SW 1271 (cell line): ENCODE measurements around the gene PTPRG.
A peak's percentile ranks its signal among the peaks of the same experiment; 100 is the strongest.
"Not testable (repeated sequence)": the region's sequence is repeated elsewhere in the genome, so short reads cannot be mapped to it uniquely, and the experiment has no call there.

Source experiments
- DNase-seq, 2 experiments: peaks; one replicate each; lab custom pipeline; 2025; lab: John Stamatoyannopoulos, UW

The PTPRG gene

DNA sequence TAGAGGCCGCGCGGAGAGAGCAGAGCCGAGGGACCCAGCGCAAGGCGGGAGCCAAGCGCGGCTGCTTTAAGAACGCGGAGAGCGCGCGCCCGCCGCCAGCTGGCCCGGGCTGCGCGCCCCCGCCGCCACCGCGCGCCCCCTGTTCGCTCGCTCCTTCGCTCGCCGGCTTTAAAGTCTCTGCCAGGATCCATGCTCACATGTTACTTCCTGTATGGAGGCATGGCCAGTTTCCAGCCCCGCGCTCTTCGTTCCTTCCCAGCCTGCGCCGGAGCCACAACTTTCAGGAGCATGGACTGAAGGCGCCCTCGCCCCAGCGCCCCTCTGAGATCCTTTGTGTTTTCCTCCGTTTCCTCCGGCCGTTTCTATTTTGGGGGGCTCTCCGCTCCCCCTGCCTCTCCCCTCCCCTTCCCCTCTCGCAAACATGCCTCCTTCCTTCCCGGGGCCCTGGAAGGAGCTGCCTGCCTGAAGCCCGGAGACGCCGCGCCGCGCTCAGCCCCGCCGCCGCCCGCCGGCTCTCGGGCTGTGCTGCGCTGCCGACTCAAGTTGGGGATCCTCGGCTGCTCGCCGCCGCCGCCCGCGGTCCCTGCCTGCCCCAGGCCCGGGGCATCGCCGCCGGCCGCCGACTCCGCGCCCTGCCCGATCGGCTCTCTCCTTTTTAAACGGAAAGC, at the start of gene PTPRG:
PTPRG (plus strand) TSS at position 198 of the 668 bp plus-strand sequence. CDS start 717 bp downstream, outside the sequence.
- peak; percentile 34 to 71 for DNase-seq

- DNase-seq, result no peak
These were observed 42.8 kb upstream of the PTPRG start for GRCh38 chr3:61518590-61518989.

- DNase-seq, result no peak
These were observed 40.3 kb upstream of the PTPRG start for GRCh38 chr3:61520966-61521628.

DNA sequence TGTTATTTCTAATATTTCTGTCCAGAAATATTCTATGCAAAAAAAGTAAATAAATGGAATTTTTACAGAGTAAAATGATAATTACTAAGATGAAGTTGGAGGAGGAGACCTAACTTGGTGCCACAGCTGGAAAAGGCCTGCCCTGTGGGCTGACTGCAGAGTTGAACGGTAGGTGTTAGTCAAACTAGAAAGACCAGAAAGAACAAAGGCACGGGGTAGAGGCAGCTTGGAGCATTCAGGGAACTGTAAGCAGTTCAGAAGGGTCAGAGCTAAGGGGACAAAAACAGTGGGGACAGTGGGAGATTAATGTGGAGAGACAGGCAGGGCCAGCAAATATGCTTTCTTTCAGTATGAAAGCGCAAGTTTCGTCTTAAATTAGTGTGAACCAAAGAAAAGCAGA, 39.3 kb upstream of the PTPRG start:
- DNase-seq, result no peak

DNA sequence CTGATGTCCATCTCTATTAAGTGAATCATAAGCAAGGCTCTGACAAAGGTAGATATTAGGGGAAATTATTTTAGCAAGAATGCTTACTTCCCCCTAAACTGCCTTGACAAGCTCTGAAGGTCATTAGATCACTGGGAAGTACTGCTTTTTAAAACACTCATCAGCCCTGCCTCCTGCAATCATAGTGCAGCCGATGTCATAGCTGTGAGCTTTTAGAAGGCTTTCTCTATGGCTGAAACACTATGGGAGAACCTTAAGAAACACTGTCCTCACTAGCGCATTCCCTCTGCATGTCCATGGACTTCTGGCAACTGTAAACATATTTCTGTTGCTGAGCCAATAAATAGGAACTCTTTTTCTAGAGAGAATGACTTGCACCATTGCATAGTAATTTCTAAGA, 38.7 kb upstream of the PTPRG start:
- DNase-seq, result no peak

DNA sequence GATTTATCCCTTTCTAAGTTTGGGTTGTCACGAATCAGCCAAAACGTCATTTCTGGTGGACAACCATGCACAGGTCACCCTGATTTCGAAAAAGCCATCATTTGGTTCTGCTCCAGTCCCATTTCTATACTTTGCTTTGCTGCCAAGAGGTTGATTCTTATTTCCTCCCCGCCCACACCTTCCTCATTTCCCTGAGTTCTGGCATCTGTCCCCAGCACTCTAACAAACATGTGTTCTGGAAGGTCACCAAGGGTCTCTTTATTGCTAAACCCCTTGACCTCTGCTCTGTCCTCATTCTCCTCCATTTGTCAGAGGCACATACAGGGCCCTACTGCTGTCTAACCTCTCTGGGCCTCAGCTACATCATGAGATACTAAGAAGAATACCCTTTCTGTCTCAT, 36.4 kb upstream of the PTPRG start:
- DNase-seq, result no peak

DNA sequence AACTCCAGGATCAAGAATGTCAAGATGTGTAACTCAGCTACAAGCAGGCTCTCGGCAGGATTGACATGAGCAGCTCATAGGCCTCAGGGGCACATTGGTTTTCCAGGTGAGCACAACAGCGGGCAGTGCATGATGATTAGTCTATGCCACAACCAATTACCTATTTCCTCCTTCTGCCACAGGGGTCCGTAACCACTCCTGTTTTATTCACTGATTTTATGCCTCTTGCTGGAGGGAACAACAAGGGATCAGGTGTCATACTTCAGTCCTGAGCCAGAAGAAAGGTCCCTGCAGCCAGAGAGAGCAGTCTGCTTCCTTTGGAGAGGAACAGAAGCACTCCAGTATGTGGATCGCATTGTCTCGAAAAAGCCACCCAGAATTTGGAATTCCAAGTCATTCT, 35.1 kb upstream of the PTPRG start:
- DNase-seq, result no peak

DNA sequence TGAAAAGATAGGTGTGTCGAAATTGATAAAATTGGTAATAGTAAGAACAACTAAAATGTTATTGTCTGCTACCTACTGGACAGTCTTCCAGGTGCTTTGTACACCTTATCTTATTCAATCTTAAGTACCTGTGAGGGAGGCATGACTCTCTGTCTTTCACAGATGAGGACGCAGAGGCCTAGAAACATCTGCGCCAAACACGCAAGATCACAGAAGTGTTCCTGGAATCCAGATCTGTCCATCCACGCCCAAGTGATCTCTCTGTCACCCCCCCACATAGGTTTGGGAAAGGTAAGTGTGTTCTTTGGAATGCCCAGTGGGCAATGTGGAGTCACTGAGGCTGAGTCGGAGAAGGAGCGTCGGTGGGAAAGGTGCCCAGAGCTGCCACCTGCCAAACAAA, 34.4 kb upstream of the PTPRG start:
- no peak for DNase-seq

- peak in 1 of 2 experiments; percentile 24 for DNase-seq
These were observed 31.0 kb upstream of the PTPRG start for GRCh38 chr3:61530355-61530754.

DNA sequence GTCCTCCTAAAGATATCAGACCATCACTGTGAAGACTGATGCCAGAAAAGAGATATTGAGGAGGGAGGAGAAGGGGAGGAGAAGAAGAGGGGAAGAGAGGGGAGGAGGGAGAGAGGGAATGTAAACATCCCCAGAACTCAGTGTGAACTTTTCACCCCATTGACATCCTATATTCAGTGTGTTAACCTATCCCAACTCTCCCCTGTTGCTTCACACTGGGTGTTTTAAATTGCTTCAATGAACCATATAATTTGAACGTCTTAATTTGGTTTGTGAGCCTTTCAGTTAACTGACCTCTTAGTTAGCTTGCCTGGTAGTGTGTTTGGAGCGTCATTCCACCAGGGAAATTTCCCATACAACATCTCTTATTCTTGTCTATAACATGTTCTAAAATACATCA, 29.8 kb upstream of the PTPRG start:
- DNase-seq, result no peak

GRCh38 chr3:61532739-61533500, 28.5 kb upstream of the PTPRG start:
- no peak for DNase-seq

DNA sequence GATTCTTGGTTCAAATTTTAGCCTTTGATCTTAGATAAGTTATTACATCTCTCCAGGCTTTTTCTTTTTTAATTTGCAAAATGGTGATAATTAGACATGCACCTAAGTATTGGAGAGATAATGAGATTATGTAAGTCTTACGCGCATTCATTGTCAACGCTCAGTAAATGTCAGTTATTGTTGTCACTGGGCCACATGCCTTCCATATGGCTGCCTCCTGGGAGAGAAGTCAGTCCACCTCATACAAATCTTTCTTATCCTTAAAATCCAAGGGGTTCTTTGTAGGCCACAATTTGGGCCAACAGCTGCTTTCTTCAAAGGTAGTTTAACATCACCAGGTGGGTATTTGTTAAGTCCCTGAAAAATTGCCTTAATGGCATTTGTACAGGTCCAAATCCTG, 25.5 kb upstream of the PTPRG start:
- no peak for DNase-seq

GRCh38 chr3:61537366-61537765, 24.0 kb upstream of the PTPRG start:
- no peak for DNase-seq

DNA sequence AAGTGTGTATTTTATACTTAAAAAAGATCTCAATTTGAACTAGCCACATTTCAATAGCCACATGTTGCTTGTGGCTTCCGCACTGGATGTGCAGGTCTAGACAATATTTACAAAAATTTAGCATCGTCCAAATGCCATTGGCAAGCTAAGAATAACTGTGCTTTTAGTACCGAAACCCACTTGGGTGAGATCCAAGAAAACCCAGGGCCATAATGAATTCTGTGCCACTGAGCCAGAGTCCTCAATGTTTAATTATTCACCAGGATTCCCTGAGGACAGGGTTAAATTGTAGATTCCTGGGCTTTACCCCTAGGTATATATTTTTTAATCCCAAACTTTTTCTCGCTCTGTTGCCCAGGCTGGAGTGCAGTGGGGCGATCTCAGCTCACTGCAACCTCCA, 22.9 kb upstream of the PTPRG start:
- no peak for DNase-seq

GRCh38 chr3:61541694-61542093, 19.7 kb upstream of the PTPRG start:
- no peak for DNase-seq

GRCh38 chr3:61545716-61546115, 15.7 kb upstream of the PTPRG start:
- no peak for DNase-seq

DNA sequence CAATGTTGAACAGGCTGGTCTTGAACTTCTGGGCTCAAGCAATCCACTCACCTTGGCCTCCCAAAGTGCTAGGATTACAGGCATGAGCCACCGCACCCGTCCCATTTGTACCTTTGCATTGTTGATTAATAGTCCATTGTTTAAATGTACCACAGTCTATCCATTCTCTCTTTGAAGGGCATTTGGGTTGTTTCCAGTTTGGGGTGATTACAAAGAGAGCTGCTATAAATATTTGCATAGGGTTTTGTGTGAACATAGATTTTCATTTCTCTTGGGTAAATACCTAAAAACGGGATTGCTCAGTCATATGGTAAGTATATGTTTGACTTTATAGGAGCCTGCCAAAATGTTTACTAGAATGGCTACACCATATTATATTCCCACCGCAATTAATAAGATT, 13.7 kb upstream of the PTPRG start:
- DNase-seq, result no peak

DNA sequence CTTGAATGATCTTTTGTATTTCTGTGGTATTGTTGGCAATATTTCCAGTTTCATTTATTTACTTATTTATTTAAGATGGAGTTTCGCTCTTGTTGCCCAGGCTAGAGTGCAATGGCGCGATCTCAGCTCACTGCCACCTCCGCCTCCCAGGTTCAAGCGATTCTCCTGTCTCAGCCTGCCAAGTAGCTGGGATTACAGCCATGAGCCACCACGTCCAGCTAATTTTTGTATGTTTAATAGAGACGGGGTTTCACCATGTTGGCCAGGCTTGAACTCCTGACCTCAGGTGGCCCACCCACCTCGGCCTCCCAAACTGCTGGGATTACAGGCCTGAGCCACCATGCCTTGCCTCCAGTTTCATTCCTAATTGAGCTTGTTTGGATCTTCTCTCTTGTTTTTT, 8.7 kb upstream of the PTPRG start:
- not testable (repeated sequence) for DNase-seq

- DNase-seq, result no peak
These were observed 2.1 kb upstream of the PTPRG start for GRCh38 chr3:61559136-61559731.

DNA sequence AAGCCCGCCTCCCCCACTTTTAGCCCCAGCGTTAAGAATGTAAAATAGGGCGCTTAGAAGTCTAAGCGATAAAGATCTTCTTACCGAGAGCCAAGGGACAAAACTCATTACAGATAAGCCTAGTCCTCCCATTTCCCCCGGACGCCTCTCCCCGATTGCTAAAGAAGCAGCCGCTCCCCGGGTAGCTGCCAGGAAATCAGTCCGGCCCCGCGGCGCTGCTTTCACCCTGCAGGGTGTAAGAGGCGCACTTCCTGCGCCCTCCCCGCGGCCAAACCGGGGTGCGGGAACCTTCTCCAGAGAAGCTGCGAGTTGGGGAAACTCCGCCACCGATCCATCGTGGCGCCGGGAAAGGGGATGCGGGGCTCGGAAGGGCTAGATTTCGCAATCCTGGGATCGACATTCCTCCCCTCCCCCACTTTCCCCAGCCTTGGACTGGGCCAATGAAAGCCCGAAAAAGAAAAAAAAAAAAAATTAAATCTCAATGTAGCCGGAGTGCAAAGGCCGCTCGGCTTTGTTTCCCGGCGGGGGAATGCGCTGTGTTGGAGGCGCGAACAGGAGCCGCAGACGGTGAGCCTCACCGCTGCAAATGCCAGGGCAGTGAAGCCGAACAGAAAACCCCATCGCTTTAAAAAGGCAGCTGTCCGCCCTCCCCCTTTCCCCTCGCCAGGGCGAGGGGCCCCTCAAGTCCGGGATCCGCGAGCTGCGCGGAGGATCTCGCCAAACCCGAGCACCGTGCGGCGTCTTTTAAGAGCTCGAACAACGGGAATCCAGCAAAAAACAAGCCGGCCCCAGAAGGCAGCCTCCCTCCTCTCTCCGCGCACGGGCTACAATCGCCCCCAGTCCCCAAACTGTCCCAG, 626 bp upstream of the PTPRG start:
- DNase-seq, result peak; percentile 26 to 47

GRCh38 chr3:61562042-61562720, 810 bp downstream of the PTPRG start:
- DNase-seq, result no peak
